ENCODE results near the gene U2AF1L4. TPM values are rescaled to one million over a fixed set of nuclear protein-coding genes. Genes with fewer than 3 reads are reported as not detected.

U2AF1L4 gene
- total RNA-seq, 6 experiments from 2014 or later, result 18.0 to 20.8 (median 18.7) TPM

GRCh38 chr19:35717665-35718344 is 27.4 kb downstream of the U2AF1L4 start, which contains the start of gene KMT2B:
KMT2B (plus strand) TSS chr19:35718003; CDS start chr19:35718019, 16 bp downstream.
- H3K4me3 Mint-ChIP-seq, result peak within 1 kb of the TSS; percentile 95
- peak within 1 kb of the TSS; percentile 92 for H3K27ac Mint-ChIP-seq
- H3K4me1 Mint-ChIP-seq (ENCODE audit: low read depth), result peaks cover 22% of the 10 kb centered on the region
- no peak for TF ChIP-seq CTCF (IDR thresholded peaks at IDR 0.05)
- no peaks in the 10 kb centered on the region for H3K9me3 Mint-ChIP-seq
- H3K27me3 Mint-ChIP-seq (ENCODE audit: insufficient read depth), result peaks cover 3% of the 10 kb centered on the region; the same call in 1 of the 2 replicates
- H3K36me3 Mint-ChIP-seq (ENCODE audit: low read depth), result peaks cover 8% of the 10 kb centered on the region; the same call in 1 of the 2 replicates
- peak; percentile 93 for DNase-seq

GRCh38 chr19:35716801-35717664 is 28.2 kb downstream of the U2AF1L4 start:
- peak; percentile 76 for DNase-seq
- Mint-ChIP-seq H3K9me3 (no peaks in the 10 kb centered on the region), H3K4me3 (peak overlapping the region; percentile 91), H3K4me1 (ENCODE audit: low read depth) (peaks cover 22% of the 10 kb centered on the region), H3K27me3 (ENCODE audit: insufficient read depth) (peaks cover 6% of the 10 kb centered on the region; the same call in 1 of the 2 replicates), H3K27ac (peak overlapping the region; percentile 92), H3K36me3 (ENCODE audit: low read depth) (peaks cover 8% of the 10 kb centered on the region; the same call in 1 of the 2 replicates)
- TF ChIP-seq CTCF (IDR thresholded peaks at IDR 0.05), result peak; percentile 94

- Mint-ChIP-seq H3K4me3 (peak overlapping the region; percentile 91), H3K27ac (peak overlapping the region; percentile 92), H3K36me3 (ENCODE audit: low read depth) (peaks cover 8% of the 10 kb centered on the region; the same call in 1 of the 2 replicates), H3K27me3 (ENCODE audit: insufficient read depth) (peaks cover 6% of the 10 kb centered on the region; the same call in 1 of the 2 replicates), H3K4me1 (ENCODE audit: low read depth) (peaks cover 22% of the 10 kb centered on the region), H3K9me3 (no peaks in the 10 kb centered on the region)
- no peak for TF ChIP-seq CTCF (IDR thresholded peaks at IDR 0.05)
- DNase-seq, result peak; percentile 28
Measured at GRCh38 chr19:35715981-35716800, 29.0 kb downstream of the U2AF1L4 start.

GRCh38 chr19:35715355-35715809 is 29.8 kb downstream of the U2AF1L4 start:
- DNase-seq, result no peak
- Mint-ChIP-seq H3K36me3 (ENCODE audit: low read depth) (peaks cover 8% of the 10 kb centered on the region; the same call in 1 of the 2 replicates), H3K27ac (no peak overlapping the region), H3K9me3 (no peaks in the 10 kb centered on the region), H3K4me1 (ENCODE audit: low read depth) (peaks cover 22% of the 10 kb centered on the region), H3K27me3 (ENCODE audit: insufficient read depth) (peaks cover 6% of the 10 kb centered on the region; the same call in 1 of the 2 replicates), H3K4me3 (no peak overlapping the region)
- TF ChIP-seq CTCF (IDR thresholded peaks at IDR 0.05), result no peak

Data from HFFc6 (cell line).